HG02610 (cell line): ENCODE results near the gene NKAIN2.
A peak's percentile ranks its signal among the peaks of the same experiment; 100 is the strongest.
"Not testable (repeated sequence)": the region's sequence is repeated elsewhere in the genome, so short reads cannot be mapped to it uniquely, and the experiment has no call there.

ENCODE experiments used
- ATAC-seq: cut with Tn5 transposase; IDR thresholded peaks from one replicate; pipeline ENCODE4 v1.9.1; 2021; ENCODE audit warnings: mild to moderate bottlenecking, moderate library complexity; ENCODE audit not compliant: unreplicated experiment

The NKAIN2 gene

DNA sequence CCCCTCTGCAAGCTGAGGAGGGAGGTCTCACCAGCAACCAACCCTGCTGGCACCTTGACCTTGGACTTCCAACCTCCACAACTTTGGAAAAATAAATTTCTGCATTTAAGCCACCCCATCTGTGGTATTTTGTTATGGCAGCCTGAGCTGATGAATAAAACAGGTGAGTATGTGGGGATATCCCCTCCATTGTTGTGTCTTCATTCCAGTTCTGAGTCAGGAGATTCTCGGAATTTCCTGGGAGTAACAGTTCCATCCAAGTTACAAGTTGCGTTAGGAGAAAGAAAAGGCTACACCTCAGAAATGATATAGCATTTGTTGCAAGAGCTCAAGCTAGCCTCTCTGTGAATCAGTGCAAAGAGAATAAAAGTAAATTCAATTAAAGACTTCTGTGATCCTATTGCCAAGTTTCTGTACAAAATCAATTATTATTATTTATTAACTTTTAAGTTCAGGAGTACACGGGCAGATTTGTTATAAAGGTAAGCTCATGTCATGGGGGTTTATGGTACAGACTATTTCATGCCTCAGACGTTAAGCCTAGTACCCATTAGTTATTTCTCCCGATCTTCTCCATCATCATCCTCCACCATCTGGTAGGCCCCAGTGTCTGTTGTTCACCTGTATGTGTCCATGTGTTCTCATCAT is 153.0 kb downstream of the NKAIN2 start:
- ATAC-seq = no peak

DNA sequence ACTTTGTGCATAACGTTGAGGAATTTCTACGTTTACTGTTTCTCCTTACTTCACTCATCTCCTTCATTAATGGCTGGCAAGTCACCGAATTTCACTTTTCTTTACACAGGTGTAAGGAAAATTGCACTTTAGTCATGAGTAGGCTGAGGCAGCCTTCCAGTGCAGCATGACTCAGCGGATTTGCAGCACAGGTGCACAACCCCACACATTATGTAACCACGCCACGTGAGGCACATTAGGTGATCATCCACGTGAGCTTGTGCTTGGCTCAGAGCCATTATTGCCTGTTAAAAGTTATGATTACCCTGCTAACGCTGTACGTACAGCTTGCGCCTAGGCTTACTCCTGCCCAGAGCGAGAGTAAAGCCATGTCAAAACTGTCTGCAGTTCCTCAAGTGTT is 158.8 kb downstream of the NKAIN2 start:
- no peak for ATAC-seq

DNA sequence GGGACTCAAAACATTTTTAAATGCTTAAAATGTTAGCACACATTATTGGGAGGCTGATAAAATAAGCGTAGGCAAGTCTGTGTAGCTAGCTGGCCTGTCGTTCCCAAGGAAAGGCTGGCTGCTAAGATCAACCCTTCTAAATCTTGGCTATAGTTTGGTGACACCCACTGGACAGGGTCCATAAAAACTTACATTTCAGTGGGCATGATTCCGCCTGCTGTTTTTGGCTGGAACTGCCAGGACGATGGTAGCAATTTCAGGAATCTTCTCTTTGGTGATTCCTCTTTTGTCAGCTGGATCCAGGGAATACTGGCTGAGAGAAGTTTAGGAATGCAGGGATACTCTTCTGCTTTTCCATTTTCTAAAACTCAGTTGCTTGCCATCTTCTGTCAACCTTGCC is 162.2 kb downstream of the NKAIN2 start:
- ATAC-seq = no peak

DNA sequence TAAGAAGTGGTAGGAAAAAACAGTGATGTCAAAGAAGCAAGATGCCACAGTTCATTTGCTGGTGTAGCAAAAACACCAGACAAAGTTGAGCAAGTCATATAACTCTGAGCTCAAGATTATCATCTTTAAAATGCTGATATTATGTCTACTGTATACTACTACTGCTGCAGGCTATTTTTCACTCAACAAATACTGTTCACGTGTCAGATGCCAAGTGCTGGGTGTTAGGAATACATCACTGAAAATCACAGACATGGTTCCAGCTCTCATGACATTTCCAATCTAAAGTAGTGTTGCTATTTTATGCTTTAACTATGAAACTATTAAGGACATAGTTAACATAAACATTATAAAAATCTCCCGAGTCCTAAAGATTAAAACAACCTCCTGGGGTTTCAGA is 163.0 kb downstream of the NKAIN2 start:
- ATAC-seq = no peak

DNA sequence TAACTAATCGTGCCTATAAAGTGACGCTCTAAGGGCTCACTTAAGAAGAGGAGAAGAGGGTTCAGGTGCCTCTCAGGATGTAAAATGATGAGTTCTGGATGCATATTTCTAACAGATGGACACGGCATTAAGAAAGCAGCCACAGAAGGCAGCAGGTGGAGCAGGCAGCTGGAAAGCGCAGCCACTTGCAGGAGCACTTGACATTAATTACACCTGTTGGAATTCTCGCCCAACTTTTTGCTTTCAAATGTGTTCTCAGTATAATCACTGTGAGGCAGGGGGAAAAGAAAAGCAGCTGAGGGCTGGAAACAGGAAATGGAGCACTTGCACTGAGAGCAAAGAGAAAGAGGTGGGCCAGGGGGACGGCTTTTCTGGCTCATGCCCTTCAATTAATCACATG is 164.2 kb downstream of the NKAIN2 start:
- ATAC-seq = no peak

- no peak for ATAC-seq
These were observed 169.1 kb downstream of the NKAIN2 start for GRCh38 chr6:123972600-123973294.

- ATAC-seq = no peak
These were observed 176.6 kb downstream of the NKAIN2 start for GRCh38 chr6:123980311-123980710.

DNA sequence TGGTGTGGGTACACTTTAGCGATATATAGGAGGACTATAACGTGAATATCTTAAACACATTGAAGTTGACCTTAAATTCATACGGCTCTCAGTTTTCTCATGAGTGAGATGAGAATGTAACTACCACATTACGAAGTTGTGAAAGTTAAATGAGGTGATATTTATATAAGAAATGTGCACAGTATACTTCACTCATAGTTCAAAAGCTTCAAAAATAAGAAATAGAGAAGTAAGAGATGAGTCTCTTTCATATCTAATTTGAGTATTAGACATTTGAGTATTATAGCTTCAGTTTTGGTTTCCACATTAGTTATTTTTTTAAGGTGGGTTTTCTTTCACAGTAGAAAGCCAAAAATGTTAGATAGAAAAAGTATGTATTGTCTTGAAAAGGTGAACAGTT is 183.3 kb downstream of the NKAIN2 start:
- ATAC-seq = peak; percentile 63

GRCh38 chr6:123989918-123990317 is 186.3 kb downstream of the NKAIN2 start:
- not testable (repeated sequence) for ATAC-seq

GRCh38 chr6:123990376-123990775 is 186.7 kb downstream of the NKAIN2 start:
- ATAC-seq = no peak

- no peak for ATAC-seq
These were observed 190.5 kb downstream of the NKAIN2 start for GRCh38 chr6:123994168-123994567.

- ATAC-seq = no peak
These were observed 191.4 kb downstream of the NKAIN2 start for GRCh38 chr6:123994891-123995635.

GRCh38 chr6:123997223-123997622 is 193.6 kb downstream of the NKAIN2 start:
- ATAC-seq = no peak

GRCh38 chr6:124002377-124003081 is 198.9 kb downstream of the NKAIN2 start:
- no peak for ATAC-seq

- no peak for ATAC-seq
These were observed 203.6 kb downstream of the NKAIN2 start for GRCh38 chr6:124007266-124007665.

- ATAC-seq = no peak
These were observed 204.6 kb downstream of the NKAIN2 start for GRCh38 chr6:124008000-124008987.

DNA sequence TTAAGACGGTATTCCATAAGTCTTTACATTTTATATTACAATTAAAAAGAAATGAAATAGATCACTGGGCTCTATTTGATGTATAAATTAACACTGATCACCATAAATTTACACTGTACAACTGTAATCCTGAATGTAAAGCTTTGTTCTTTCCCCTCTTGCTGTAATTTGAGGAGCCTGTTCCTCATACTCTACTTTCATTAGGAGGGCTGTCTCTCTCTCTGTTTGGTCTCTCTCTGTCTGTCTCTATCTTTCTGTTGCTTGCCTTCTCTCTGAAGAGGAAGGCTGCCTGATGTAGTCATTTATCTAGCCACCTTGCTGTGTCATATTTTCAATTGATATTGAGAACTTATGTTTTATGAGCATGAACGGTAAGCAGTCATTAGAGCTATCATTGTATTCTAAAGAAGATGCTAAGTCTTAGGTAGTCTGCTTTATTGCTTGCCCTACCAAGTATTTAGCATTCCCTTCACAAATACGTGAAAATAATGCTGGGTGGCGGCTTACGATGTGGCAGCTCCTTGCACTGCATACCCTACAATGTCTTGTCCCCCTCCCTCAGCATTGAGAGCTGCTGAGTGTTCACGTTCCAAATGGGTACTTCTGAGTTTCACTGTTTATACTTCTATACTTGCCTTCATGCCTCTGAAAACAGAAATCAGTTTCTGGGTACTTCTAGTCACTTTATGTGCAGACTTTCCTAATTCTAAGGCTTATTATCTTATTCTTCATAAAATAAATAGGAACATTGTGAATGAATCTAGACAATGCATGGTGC is 205.5 kb downstream of the NKAIN2 start:
- ATAC-seq = no peak

- ATAC-seq = no peak
These were observed 206.9 kb downstream of the NKAIN2 start for GRCh38 chr6:124010574-124010973.

DNA sequence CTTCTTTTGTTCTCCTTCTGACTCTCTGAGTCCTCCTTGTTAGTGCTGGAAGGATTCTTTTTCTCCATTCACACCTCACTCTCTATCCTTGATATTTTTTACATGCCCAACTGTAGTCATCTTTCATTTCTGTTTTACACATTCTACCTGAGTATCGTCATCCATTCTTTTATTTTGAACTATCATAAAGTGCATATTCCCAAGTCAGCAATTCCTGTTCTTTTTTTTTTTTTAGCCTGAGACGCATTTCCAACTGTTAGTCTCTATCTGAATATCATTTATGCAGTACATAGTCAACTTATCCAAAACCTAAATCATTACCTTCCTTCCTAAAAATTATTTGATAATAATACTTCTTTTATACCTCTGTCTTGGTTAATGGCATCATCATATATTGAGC is 207.5 kb downstream of the NKAIN2 start:
- ATAC-seq = no peak
